ENCODE results near the gene ADCY1. TPM values are rescaled to one million over a fixed set of nuclear protein-coding genes. Genes with fewer than 3 reads are reported as not detected.

ADCY1 gene
- total RNA-seq, 2 donors from 2014 or later = 15.3 to 18.5 TPM

GRCh38 chr7:45657890-45658715 lies 83.9 kb downstream of the ADCY1 start:
- 93 to 94% methylated on average over 7 to 11 of the region's 11 CpGs for WGBS, 2 experiments (ENCODE audit: insufficient coverage in 1 of 2, insufficient read length in 1 of 2)
- H3K4me3 ChIP-seq (ENCODE audit: low read length) = no peak overlapping the region
- Mint-ChIP-seq H3K4me1 (no peaks in the 10 kb centered on the region), H3K4me3 (no peak overlapping the region), H3K36me3 (ENCODE audit: low read depth) (peaks cover 3% of the 10 kb centered on the region), H3K27me3 (ENCODE audit: insufficient read depth) (no peaks in the 10 kb centered on the region), H3K9me3 (no peaks in the 10 kb centered on the region), H3K27ac (no peak overlapping the region)
- peak; percentile 33 for DNase-seq
- no peaks in the 10 kb centered on the region for H3K9me3 ChIP-seq (ENCODE audit: control insufficient read depth, low read length)
- H3K36me3 ChIP-seq (ENCODE audit: control insufficient read depth, insufficient read depth, low read length) = no peaks in the 10 kb centered on the region
- no peak overlapping the region for H3K27ac ChIP-seq (ENCODE audit: low read depth, low read length)
- no peaks in the 10 kb centered on the region for H3K27me3 ChIP-seq (ENCODE audit: control insufficient read depth, insufficient read depth, low read length, poor library complexity, severe bottlenecking)
- H3K9ac ChIP-seq (ENCODE audit: extremely low read depth, low read length, poor library complexity, severe bottlenecking) = no peak overlapping the region
- TF ChIP-seq CTCF (conservative IDR thresholded peaks at IDR 0.05) = no peak
- H3K4me1 ChIP-seq (ENCODE audit: control insufficient read depth, insufficient read depth, low read length) = no peaks in the 10 kb centered on the region

DNA sequence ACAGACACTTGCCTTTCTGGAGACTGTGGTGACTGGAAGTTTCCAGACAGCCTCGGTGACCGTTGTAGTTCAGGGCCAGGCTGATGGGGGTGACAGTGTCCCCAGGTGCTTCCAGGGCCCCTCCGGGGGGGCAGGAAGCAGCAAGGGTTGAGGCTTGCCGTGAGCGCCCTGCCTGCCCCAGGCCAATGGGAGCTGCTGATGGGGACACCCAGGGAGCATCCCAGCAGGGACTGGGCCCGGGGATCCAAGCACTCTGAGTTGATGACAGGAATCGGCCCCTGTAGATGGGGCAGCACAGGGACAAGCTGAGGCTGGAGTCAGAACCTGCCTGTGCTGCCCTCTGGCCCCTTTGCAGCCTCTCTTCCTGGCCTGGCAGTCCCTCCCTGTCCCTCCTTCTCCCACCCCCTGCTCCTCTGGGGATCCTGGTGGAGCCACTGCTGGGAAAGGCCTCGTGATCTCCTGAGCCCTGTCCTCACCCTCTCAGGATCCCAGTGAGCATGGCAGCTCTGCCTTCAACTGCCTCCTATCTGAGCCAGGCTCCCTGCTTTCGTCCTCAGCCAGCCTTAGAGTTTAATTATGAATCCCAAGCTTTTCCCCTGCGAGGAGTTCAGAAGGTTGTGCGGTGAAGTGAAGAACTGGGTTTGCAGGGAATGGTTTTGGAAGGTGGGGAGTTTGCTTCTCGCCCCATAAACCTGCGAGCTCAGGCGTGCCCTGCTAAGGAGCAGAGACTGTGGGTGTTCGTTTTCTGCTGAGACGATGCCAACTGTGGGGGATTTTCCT lies 84.7 kb downstream of the ADCY1 start:
- Histone ChIP-seq H3K27me3 (ENCODE audit: control insufficient read depth, insufficient read depth, low read length, poor library complexity, severe bottlenecking) (no peaks in the 10 kb centered on the region), H3K9ac (ENCODE audit: extremely low read depth, low read length, poor library complexity, severe bottlenecking) (no peak overlapping the region), H3K36me3 (ENCODE audit: control insufficient read depth, insufficient read depth, low read length) (no peaks in the 10 kb centered on the region), H3K27ac (ENCODE audit: low read depth, low read length) (no peak overlapping the region), H3K4me3 (ENCODE audit: low read length) (no peak overlapping the region), H3K4me1 (ENCODE audit: control insufficient read depth, insufficient read depth, low read length) (no peaks in the 10 kb centered on the region), H3K9me3 (ENCODE audit: control insufficient read depth, low read length) (no peaks in the 10 kb centered on the region)
- H3K4me1 Mint-ChIP-seq = no peaks in the 10 kb centered on the region
- no peaks in the 10 kb centered on the region for H3K27me3 Mint-ChIP-seq (ENCODE audit: insufficient read depth)
- DNase-seq = peak; percentile 32
- 92 to 93% methylated on average over 6 to 16 of the region's 16 CpGs for WGBS, 2 experiments (ENCODE audit: insufficient coverage in 1 of 2, insufficient read length in 1 of 2)
- no peak overlapping the region for H3K27ac Mint-ChIP-seq
- H3K9me3 Mint-ChIP-seq = no peaks in the 10 kb centered on the region
- H3K4me3 Mint-ChIP-seq = no peak overlapping the region
- H3K36me3 Mint-ChIP-seq (ENCODE audit: low read depth) = peaks cover 5% of the 10 kb centered on the region
- no peak for TF ChIP-seq CTCF (conservative IDR thresholded peaks at IDR 0.05)

DNA sequence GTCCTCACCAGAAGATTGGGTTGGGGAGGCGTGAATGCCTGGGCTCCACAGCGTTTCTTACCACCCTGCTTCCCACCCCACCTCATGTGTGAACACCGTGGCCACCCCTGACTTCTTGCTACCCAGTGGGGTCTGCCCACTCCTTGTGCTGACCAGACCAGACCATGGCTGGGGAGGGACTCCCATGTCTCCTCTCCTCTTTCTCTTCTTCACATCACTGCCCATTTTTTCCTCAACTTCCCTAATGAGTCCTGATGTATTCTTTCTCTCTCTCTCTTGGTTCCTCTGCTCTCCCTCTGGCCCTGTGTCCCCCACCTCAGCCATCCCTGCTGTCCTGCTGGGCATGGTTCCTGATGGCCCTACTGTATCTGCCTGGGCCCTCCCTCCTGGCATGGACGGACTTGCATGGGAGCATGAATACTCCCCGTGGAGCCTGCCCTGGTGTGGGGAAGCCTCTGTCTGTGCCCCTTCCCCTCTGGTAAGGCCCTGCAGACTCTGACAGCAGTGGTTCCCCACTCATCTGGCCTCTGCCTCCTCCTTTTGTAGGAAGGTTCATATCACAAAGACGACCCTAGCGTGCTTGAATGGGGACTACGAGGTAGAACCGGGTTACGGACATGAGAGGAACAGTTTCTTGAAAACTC lies 85.5 kb downstream of the ADCY1 start:
- no peak overlapping the region for H3K4me3 ChIP-seq (ENCODE audit: low read length)
- no peaks in the 10 kb centered on the region for H3K27me3 ChIP-seq (ENCODE audit: control insufficient read depth, insufficient read depth, low read length, poor library complexity, severe bottlenecking)
- no peak for TF ChIP-seq CTCF (conservative IDR thresholded peaks at IDR 0.05)
- H3K27me3 Mint-ChIP-seq (ENCODE audit: insufficient read depth) = no peaks in the 10 kb centered on the region
- H3K4me3 Mint-ChIP-seq = no peak overlapping the region
- H3K36me3 Mint-ChIP-seq (ENCODE audit: low read depth) = peaks cover 5% of the 10 kb centered on the region
- no peaks in the 10 kb centered on the region for H3K4me1 Mint-ChIP-seq
- no peak overlapping the region for H3K27ac Mint-ChIP-seq
- no peak overlapping the region for H3K9ac ChIP-seq (ENCODE audit: extremely low read depth, low read length, poor library complexity, severe bottlenecking)
- no peak overlapping the region for H3K27ac ChIP-seq (ENCODE audit: low read depth, low read length)
- H3K4me1 ChIP-seq (ENCODE audit: control insufficient read depth, insufficient read depth, low read length) = no peaks in the 10 kb centered on the region
- H3K9me3 ChIP-seq (ENCODE audit: control insufficient read depth, low read length) = no peaks in the 10 kb centered on the region
- WGBS, 2 experiments (ENCODE audit: insufficient coverage in 1 of 2, insufficient read length in 1 of 2) = 91 to 92% methylated on average over 8 to 10 of the region's 10 CpGs
- no peaks in the 10 kb centered on the region for H3K9me3 Mint-ChIP-seq
- H3K36me3 ChIP-seq (ENCODE audit: control insufficient read depth, insufficient read depth, low read length) = no peaks in the 10 kb centered on the region
- DNase-seq = no peak
